HCEC 1CT (cell line): ENCODE data around the gene TBC1D17.

ENCODE experiments used
- DNase-seq: peaks from one replicate; pipeline ENCODE4 v3.0.0-alpha.2; 2017

TBC1D17 gene

DNA sequence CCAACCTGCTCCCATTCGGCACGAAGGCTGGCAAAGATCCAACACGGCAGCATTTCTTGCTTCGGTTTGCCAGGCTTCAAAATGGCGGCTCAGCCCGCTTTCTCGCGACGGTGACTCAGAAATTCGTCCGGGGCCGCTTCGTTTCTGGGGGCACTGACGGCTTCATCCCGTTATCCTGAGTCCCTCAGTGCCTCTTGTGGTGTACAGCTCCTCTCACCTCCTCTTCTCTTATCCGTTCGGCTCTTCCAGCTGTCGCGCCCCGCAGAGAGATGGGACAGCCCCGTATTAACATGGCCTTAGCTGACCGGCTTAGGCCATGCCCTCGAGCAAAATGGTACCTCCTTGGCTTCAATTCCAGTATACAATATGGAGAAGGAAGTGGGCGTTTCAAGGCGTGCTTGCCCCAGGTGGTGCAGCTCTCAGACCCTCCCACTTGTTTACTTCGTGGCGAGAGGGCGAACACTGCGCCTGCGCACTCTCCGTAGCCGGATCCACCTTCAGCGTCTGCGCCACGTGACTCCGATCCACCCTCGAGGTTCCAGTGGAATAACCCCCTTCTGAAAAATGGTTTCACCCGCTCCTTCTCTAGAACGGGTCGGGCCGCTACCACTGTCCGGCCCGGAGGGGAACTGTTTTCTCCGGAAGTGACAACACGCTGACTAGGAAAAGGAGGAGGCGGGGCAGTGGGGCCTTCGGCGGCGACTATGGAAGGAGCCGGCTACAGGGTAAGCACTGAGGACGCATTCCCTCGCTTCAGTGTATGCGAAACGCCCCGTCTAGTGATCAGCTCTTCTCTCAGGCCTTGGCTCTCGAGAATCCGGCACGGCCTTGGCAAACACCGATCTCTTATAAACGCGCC is at the start of gene TBC1D17, which contains the start of gene AKT1S1:
Gene TBC1D17 (plus strand): TSS at position 683 of the 859 bp plus-strand sequence. CDS start 22 bp downstream, at position 705.
Gene AKT1S1 (minus strand): TSS at position 336 of the 859 bp plus-strand sequence. CDS start 4,060 bp downstream, outside the sequence.
- DNase-seq: peak; percentile 100

DNA sequence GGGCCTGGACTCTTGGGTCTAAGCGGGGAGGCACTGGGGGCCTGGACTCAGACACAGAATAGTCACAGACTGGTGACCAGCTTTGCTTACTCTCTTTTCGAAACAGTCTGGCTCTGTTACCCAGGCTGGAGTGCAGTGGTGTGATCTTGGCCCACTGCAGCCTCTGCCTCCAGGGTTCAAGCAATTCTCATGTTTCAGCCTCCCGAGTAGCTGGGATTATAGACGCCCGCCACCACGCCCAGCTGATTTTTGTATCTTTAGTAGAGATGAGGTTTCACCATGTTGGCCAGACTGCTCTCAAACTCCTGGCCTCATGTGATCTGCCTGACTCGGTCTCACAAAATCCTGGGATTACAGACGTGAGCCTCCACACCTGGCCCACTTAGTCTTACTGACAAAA is 48.3 kb upstream of the TBC1D17 start:
- no peak for DNase-seq

GRCh38 chr19:49829721-49830120 is 47.8 kb upstream of the TBC1D17 start:
- no peak for DNase-seq

- no peak for DNase-seq
Measured at GRCh38 chr19:49830766-49831165, 46.7 kb upstream of the TBC1D17 start.

GRCh38 chr19:49831592-49831991 is 45.9 kb upstream of the TBC1D17 start:
- DNase-seq: no peak

DNA sequence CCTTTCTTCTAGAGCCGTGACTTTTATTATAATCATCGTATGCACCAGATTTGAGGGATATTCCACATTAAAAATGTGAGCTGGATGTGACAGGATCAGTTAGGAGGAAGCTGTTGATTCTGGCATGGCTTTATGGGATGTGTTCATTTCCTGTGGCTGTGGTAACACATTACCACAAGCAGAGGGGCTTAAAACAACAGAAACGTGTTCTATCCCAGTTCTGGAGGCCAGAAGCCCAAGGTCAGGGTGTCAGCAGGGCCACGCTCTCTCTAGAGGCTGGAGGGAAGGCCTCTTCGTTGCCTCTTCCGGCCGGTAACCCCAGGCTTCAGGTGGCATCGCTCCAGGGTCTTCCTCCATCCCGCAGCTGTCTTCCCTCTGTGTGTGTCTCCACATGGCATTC is 44.9 kb upstream of the TBC1D17 start:
- DNase-seq: no peak

- no peak for DNase-seq
Measured at GRCh38 chr19:49833599-49833998, 43.9 kb upstream of the TBC1D17 start.

DNA sequence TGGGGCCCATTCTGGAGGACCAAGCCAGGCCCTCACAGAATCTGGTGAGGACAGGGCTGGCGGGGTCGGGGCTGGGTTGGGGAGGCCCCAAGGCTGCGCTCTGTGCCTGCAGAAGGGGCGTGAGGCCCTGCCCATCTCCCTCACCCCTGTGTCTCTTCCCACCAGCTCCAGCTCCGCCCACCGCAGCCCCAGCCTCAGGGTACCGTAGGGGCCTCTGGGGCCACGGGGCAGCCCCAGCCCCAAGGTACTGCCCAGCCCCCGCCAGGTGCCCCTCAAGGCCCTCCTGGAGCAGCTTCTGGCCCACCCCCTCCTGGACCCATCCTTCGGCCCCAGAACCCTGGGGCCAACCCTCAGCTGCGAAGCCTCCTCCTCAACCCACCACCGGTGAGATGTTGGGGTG is 41.9 kb upstream of the TBC1D17 start:
- DNase-seq: no peak

GRCh38 chr19:49836176-49837008 is 41.1 kb upstream of the TBC1D17 start:
- no peak for DNase-seq

DNA sequence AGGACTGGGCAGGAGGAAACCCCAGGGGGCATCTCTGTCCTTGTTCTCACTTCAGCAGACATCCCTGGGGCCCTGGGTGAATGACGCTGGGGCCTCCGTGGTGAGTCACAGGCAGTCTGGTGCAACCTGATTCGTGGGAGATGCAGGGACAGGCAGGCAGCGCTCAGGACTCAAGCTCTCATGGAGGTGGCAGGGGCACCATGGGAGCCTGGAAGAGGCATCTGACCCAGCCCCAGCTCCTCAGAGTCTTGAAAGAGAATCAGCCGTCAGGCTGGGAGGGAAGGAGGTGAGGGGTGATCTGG is 40.5 kb upstream of the TBC1D17 start:
- no peak for DNase-seq

DNA sequence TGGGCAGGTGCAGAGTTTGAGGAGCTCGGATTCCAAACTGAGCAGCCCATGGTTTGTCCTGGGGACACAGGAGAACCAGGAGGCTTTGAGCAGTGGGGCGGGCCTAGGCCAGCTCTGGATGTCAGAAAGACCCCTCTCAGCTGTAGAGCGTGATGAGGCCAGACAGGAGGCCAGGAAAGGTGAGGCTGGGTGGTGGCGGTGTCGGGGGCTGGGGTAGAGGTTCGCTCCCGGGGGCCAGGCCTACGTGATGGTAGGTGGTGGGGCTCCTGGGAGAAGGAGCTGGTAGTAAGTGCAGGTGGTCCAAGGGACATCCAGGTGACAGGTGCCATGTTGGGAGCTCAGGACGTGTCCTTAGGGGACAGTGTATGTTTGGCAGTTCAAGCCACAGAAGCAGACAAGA is 40.1 kb upstream of the TBC1D17 start:
- DNase-seq: no peak

- no peak for DNase-seq
Measured at GRCh38 chr19:49838885-49839588, 38.5 kb upstream of the TBC1D17 start.

- DNase-seq: no peak
Measured at GRCh38 chr19:49839713-49840112, 37.8 kb upstream of the TBC1D17 start.

GRCh38 chr19:49840321-49840720 is 37.2 kb upstream of the TBC1D17 start:
- DNase-seq: no peak

DNA sequence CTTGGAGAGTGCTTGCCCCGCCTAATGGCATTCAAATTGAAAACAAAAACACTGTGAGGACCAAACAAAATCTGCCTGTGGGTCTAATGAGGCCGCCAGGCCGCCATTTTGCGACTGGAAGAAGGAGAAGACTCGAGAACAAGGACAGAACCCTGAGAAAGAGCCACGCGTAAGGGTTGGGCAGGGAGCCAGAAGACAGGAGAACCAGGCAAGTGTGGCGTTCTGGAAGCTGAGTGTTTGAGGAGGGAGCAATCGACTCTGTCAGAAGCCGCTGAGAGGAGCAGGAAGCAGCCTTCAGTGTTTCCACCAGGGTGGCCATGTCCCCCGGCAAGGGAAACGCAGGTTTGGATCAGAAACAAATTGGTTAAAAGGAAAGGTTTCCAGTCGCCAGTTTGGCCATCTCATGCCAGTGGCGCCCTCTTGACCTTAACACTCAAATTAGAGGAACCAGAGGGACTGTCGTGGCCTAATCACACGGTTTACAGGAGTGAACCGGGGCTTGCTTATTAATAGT is 36.7 kb upstream of the TBC1D17 start:
- no peak for DNase-seq

GRCh38 chr19:49843265-49843664 is 34.2 kb upstream of the TBC1D17 start:
- DNase-seq: no peak

- no peak for DNase-seq
Measured at GRCh38 chr19:49844138-49845095, 33.1 kb upstream of the TBC1D17 start.

DNA sequence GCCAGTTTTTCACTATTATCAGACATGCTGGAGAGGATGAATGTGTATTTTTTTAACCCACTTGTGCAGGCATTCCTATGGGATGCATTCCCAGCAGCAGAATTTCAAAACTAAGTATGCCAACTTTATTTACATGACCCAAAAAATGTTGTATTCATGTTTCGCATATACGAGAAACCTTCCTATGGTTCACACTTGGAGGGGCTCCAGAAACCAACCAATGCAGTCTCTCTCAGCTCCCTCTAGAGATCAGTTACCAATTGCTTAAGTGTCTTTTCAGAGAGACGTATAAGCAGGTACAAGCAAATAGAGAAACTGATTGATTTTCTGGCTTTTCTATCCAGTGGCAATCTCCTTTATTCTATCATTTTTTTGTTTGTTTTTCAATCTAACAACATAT is 32.1 kb upstream of the TBC1D17 start:
- DNase-seq: no peak

GRCh38 chr19:49846408-49846807 is 31.1 kb upstream of the TBC1D17 start:
- no peak for DNase-seq

DNA sequence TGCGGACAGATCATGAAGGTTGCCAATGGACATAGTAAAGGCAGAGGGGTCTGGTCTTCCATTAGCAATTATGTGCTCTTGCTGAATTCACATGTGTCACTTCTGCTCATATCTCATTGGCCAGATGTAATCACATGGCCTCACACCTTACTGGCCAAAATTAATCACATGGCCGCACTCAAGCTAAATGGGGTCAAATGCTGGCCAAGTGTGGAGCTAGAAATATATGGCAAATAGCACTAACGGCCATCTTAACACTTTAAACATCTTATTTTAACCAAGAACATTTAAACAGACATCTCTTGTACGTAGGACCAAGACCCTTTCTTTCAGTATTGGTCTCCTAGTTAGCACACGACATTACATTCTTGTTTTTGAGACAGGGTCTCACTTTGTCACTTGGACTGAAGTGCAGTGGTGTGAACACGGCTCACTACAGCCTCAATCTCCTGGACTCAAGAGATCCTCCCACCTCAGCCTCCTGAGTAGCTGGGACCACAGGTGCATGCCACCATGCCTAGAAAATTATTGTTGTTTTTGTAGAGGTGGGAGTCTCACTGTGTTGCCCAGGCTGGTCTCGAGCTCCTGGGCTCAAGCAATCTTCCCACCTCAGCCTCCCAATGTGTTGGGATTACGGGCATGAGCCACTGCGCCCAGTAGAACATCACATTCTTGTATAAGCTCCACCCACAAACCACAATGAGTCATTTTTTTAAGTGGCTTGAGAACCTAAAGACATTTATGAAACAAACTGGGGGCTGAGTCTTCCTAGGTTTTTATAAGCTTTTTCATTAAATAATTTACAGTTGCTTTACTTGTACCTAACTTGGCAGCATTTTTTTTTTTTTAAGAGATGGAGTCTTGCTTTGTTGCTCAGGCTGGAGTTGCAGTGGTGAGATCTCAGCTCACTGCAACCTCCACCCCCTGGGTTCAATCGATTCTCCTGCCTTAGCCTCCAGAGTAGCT is 29.5 kb upstream of the TBC1D17 start:
- peak; percentile 87 for DNase-seq

GRCh38 chr19:49848938-49849337 is 28.6 kb upstream of the TBC1D17 start:
- DNase-seq: no peak
